Measurements from ENCODE around the gene AGXT. TPM values are rescaled to one million over a fixed set of nuclear protein-coding genes. Genes with fewer than 3 reads are reported as not detected.

The AGXT gene
- total RNA-seq: under 0.01 TPM in 1 of 2 replicates, not detected in the other

GRCh38 chr2:240868286-240869108 is at the start of gene AGXT:
AGXT (plus strand) TSS chr2:240868824; CDS start chr2:240868866, 42 bp downstream.

GRCh38 chr2:240819858-240820606 is 48.6 kb upstream of the AGXT start, which contains the start of gene KIF1A:
KIF1A (minus strand) TSS chr2:240820219; CDS start chr2:240797752, 22,467 bp downstream.

GRCh38 chr2:240895656-240896388 is 27.2 kb downstream of the AGXT start, which contains the start of gene MAB21L4:
MAB21L4 (minus strand) TSS chr2:240896156; CDS start chr2:240895997, 159 bp downstream.

DNA sequence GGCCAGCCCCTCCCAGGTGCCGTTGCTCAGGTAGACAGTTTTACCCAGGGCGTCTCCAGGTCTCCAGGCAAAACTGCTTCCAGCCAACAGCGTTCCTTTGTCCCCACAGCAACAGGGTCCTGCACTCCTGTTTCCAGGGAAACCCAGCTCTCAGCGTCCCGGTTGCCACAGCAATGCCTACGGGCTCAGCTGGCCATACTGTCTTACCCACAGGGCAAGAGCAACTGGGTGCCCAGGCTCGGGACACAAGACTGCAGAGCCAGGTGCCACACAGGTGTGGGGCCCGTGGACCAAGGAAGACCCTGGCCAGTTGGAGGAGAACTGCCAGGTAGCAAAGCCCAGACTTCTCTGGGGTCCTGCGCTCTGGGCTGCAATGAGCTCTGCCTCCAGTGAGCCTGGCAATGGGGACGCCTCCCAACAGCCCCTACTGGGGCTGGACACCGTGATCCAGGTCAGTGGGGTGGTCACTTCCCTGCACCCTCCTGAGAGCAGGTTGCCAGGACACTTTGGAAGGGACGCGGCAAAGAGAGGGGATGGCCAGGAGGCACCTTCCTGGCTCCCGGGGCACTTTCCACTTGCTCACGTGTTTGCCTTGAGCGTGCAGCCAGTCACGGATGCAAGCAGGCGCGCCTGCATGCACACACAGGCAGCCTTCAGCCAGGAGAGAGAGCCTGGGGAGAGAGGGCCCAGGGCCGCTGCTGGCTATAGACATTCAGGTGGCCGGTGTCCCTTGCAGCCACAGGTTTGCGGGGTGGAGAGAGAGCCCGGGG is 37.7 kb downstream of the AGXT start, which contains the start of gene CROCC2:
CROCC2 (plus strand) TSS at position 196 of the 770 bp plus-strand sequence; CDS start at position 374, 178 bp downstream.

Other genes with a start within 250 kb of the AGXT start
- gene GPR35, start 243.3 kb upstream of the AGXT start, total RNA-seq: 0.55 and 0.87 TPM in 2 replicates
- gene AQP12B, start 185.9 kb upstream of the AGXT start, total RNA-seq: not detected in 2 replicates
- gene AQP12A, start 177.0 kb upstream of the AGXT start, total RNA-seq: not detected in 2 replicates
- gene KIF1A, start 48.6 kb upstream of the AGXT start, total RNA-seq: not detected in 2 replicates
- gene MAB21L4, start 27.3 kb downstream of the AGXT start, total RNA-seq: under 0.01 TPM in 1 of 2 replicates, not detected in the other
- under 0.01 TPM in 1 of 2 replicates, not detected in the other for gene CROCC2, start 37.5 kb downstream of the AGXT start, total RNA-seq
- gene SNED1, start 129.8 kb downstream of the AGXT start, total RNA-seq: 4.5 and 7.5 TPM in 2 replicates
- gene MTERF4, start 233.5 kb downstream of the AGXT start, total RNA-seq: 32.0 and 54.6 TPM in 2 replicates